ENCODE data around the gene SETMAR.

DNA sequence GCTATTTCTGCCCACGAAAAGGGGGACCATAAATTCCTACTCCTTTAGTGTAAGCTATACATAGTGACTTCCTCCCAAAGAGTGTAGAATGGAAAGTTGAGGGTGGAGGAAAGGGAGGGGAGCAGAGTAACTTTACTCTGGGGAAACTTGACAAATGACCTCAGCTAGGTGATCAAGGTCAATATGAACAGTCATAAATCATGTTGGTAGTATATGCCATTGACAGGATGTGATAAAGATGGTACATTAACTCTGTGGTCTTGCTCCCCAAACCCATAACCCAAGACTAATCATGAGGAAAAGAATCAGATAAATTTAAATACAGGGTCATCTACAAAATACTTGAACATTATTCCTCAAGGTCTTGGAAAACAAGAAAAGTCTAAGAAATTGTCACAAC, 18.6 kb downstream of the SETMAR start:
- TF ChIP-seq, protein P1, sequence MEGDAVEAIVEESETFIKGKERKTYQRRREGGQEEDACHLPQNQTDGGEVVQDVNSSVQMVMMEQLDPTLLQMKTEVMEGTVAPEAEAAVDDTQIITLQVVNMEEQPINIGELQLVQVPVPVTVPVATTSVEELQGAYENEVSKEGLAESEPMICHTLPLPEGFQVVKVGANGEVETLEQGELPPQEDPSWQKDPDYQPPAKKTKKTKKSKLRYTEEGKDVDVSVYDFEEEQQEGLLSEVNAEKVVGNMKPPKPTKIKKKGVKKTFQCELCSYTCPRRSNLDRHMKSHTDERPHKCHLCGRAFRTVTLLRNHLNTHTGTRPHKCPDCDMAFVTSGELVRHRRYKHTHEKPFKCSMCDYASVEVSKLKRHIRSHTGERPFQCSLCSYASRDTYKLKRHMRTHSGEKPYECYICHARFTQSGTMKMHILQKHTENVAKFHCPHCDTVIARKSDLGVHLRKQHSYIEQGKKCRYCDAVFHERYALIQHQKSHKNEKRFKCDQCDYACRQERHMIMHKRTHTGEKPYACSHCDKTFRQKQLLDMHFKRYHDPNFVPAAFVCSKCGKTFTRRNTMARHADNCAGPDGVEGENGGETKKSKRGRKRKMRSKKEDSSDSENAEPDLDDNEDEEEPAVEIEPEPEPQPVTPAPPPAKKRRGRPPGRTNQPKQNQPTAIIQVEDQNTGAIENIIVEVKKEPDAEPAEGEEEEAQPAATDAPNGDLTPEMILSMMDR (IDR thresholded peaks at IDR 0.05), result no peak
- TF ChIP-seq POLR2A (IDR thresholded peaks at IDR 0.05), result no peak
